A549 (cell line): ENCODE results near the gene SATB2. TPM values are rescaled to one million over a fixed set of nuclear protein-coding genes. Genes with fewer than 3 reads are reported as not detected.

ENCODE experiments used
- ATAC-seq, 2 experiments: fragments of 200-7000 bp in 1 of 2; fragments of >200 bp in 1 of 2; cut with Nextera tagmentation in 1 of 2; cut with Tn5 transposase in 1 of 2; 3 replicates each; pipeline versions ENCODE4 v1.8.0 to v1.9.1; 2018 to 2020; ENCODE audit warnings: mild to moderate bottlenecking in 1 of 2, moderate library complexity in 1 of 2
- CTCF ChIA-PET: fragments of 300-600 bp; sonication (Branson Sonifier 250); formaldehyde crosslinking; extraction: SDS; loops from one replicate; lab custom pipeline; 2021; ENCODE audit warnings: antibody characterized with exemption, inconsistent platforms; lab: Yijun Ruan, JAX
- POLR2A ChIA-PET: fragments of 350-600 bp; formaldehyde crosslinking; extraction: SDS; loops from one replicate; lab custom pipeline; 2021; ENCODE audit warnings: antibody characterized with exemption, inconsistent platforms; lab: Yijun Ruan, JAX
- DNase-seq, 2 experiments: peaks; one replicate each; pipeline versions ENCODE4 v3.0.0 to v3.0.0-alpha.2; 2011 to 2016; ENCODE audit warnings: low read depth in 1 of 2, low spot score in 1 of 2
- FAIRE-seq: peaks from 2 replicates; lab custom pipeline; 2011; peaks lifted over from hg19 to GRCh38; lab: Jason Lieb, UNC
- H3K27ac ChIP-seq, 2 experiments: fragments of >200 bp; sonication (Bioruptor Twin); formaldehyde crosslinking; 3 replicates each; pipeline ENCODE4 v1.5.1; 2016 to 2017
- H3K4me1 ChIP-seq: fragments of >200 bp; sonication (Bioruptor Twin); formaldehyde crosslinking; 3 replicates; pipeline ENCODE4 v1.6.1; 2016
- H3K4me2 ChIP-seq: fragments of >200 bp; sonication (Bioruptor Twin); formaldehyde crosslinking; 3 replicates; pipeline ENCODE4 v1.6.1; 2016
- H3K4me3 ChIP-seq: fragments of >200 bp; sonication (Bioruptor Twin); formaldehyde crosslinking; 3 replicates; pipeline ENCODE4 v1.5.1; 2016
- H3K9me3 ChIP-seq: fragments of >200 bp; sonication (Bioruptor Twin); formaldehyde crosslinking; 3 replicates; pipeline ENCODE4 v1.6.1; 2016
- BHLHE40 ChIP-seq: IDR thresholded peaks from 2 replicates; pipeline ENCODE4 v1.6.1; 2012; ENCODE audit warnings: low read depth, low read length, inconsistent platforms
- CBX2 ChIP-seq: fragments of 200-600 bp; sonication (generic); IDR thresholded peaks from 2 replicates; pipeline ENCODE4 v1.6.1; 2016; ENCODE audit warnings: low read depth, mild to moderate bottlenecking, borderline replicate concordance
- CBX8 ChIP-seq: fragments of 200-600 bp; sonication (generic); IDR thresholded peaks from 2 replicates; pipeline ENCODE4 v1.6.1; 2016
- CHD4 ChIP-seq: fragments of 200-600 bp; sonication (generic); IDR thresholded peaks from 2 replicates; pipeline ENCODE4 v1.6.1; 2016; ENCODE audit warnings: antibody characterized with exemption, mild to moderate bottlenecking, borderline replicate concordance
- EP300 ChIP-seq, 2 experiments: fragments of >200 bp; sonication (Bioruptor Twin); formaldehyde crosslinking; IDR thresholded peaks; 2 replicates in 1 of 2; 3 replicates in 1 of 2; pipeline ENCODE4 v1.6.1; 2016 to 2017
- ESRRA ChIP-seq: fragments of 150-350 bp; IDR thresholded peaks from 2 replicates; pipeline ENCODE4 v1.6.1; 2014; ENCODE audit warnings: mild to moderate bottlenecking, low read length, borderline replicate concordance
- FOSL2 ChIP-seq, 2 experiments: fragments of 450-650 bp in 1 of 2; fragments of >200 bp in 1 of 2; sonication (Bioruptor Twin) in 1 of 2; formaldehyde crosslinking; IDR thresholded peaks; 2 replicates each; pipeline versions ENCODE4 v1.5.0 to v1.6.1; 2016 to 2020; ENCODE audit warnings: mild to moderate bottlenecking in 1 of 2, moderate library complexity in 1 of 2
- HOXB13 ChIP-seq: fragments of 250-450 bp; sonication (Bioruptor Pico); IDR thresholded peaks from 2 replicates; pipeline ENCODE4 v1.5.0; 2020; ENCODE audit warnings: low read depth, mild to moderate bottlenecking, moderate library complexity
- RAD21 ChIP-seq, 2 experiments: fragments of >200 bp in 1 of 2; sonication (Bioruptor Twin) in 1 of 2; formaldehyde crosslinking in 1 of 2; IDR thresholded peaks in 1 of 2; conservative IDR thresholded peaks in 1 of 2; 2 replicates in 1 of 2; 3 replicates in 1 of 2; pipeline ENCODE4 v1.6.1; 2012 to 2018; ENCODE audit warnings: inconsistent platforms in 1 of 2
- RCOR1 ChIP-seq: fragments of 150-350 bp; IDR thresholded peaks from 2 replicates; pipeline ENCODE4 v1.6.1; 2014; ENCODE audit warnings: antibody characterized with exemption, low read length, low read depth
- TP53 ChIP-seq: fragments of 250-450 bp; sonication (Bioruptor Pico); IDR thresholded peaks from 2 replicates; pipeline ENCODE4 v1.5.0; 2021; ENCODE audit warnings: mild to moderate bottlenecking, moderate library complexity
- ZFP36 ChIP-seq: fragments of 450-650 bp; IDR thresholded peaks from 2 replicates; pipeline ENCODE4 v1.6.1; 2014; ENCODE audit warnings: borderline replicate concordance; ENCODE audit not compliant: partially characterized antibody
- WGBS: methylation state at CpG from one replicate; pipeline ENCODE4 v1.1.6; 2017; ENCODE audit errors: missing lambda C conversion rate; 5-methylcytosine and 5-hydroxymethylcytosine counted together
- polyA plus RNA-seq, 4 experiments: library from polyadenylated mRNA; depleted of rRNA in 3 of 4; stranded (reverse); fragments of >200 nt; fragmentation: RNase III in 1 of 4; extraction: RNeasy Plus Mini Kit Qiagen cat#74134 plus additional on column Dnase treatment in 1 of 4; gene quantifications; 2 replicates in 3 of 4; 3 replicates in 1 of 4; pipeline ENCODE4 v1.2.3, GENCODE V29; 2011 to 2017
- TF ChIP-seq, protein P1 (sequence below): fragments of >200 bp; sonication (Bioruptor Twin); formaldehyde crosslinking; IDR thresholded peaks from 3 replicates; pipeline ENCODE4 v1.5.1; 2016
- TF ChIP-seq, protein P2 (sequence below): fragments of 200-600 bp; sonication (generic); IDR thresholded peaks from 2 replicates; pipeline ENCODE4 v1.6.1; 2016; ENCODE audit warnings: antibody characterized with exemption, mild to moderate bottlenecking, moderate library complexity

Gene SATB2
- polyA plus RNA-seq, 2 of the 4 experiments (the other 2 are of a cell fraction) = 1.9 to 3.4 TPM

DNA sequence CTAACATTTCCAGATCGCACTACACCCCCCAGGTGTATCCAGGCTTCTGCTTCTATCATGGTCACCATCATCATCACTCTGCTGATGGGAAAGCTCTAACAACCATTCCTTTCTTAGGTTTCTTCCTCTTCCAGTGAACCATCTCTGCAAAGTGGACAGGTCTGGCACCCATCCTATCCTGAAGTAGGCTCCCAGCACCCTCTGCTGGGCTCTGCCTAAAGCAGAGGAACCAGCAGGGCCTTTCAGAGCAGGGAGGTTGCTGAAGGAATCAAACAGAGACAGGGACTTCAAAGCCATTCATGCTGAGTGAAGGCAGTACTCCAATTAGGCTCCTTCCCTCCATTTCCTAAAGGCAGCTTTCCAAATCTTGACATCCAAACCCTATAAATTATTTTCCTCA is 27.2 kb upstream of the SATB2 start:
- DNase-seq = peak in 1 of 2 experiments; percentile 31

DNA sequence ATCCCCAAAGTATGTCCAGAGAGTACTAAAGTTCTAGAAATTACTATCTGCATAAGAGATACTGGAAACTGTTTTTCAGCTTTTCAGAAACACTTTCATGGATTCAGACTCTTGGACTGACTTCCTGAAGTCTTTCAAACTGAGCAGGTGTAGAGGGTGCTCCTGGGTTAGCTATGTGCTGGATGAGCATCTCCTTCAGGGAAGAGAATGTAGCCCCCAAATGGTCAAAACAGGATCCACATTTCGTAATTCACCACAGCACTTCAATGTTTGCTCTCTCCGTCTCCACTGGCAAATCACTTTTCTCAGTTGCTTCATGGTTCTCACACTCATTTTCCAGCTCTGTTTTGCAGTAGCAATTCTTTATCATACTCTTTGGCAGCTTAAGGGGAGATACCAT is 23.2 kb upstream of the SATB2 start:
- Histone ChIP-seq H3K27ac (no peak overlapping the region), H3K4me3 (no peak overlapping the region)
- DNase-seq (no peak), ATAC-seq (no peak)
- CTCF ChIA-PET = interaction anchor here (5.4 to 6.6 kb wide), 2 partner anchors 8 to 10 kb away, joined by 27 to 31 read pairs; no protein-coding TSS in a partner anchor
- 54% methylated on average over 2 of the region's 2 CpGs for WGBS
- TF ChIP-seq HOXB13 (CRISPR knock-in tag) (no peak), EP300 (IDR thresholded peaks at IDR 0.05) (no peak), CBX8 (no peak), ESRRA (no peak)
- TF ChIP-seq, all 56 proteins: peak for 0
- Histone ChIP-seq H3K4me1 (no peaks in the 10 kb centered on the region), H3K4me2 (no peak overlapping the region), H3K9me3 (no peaks in the 10 kb centered on the region)
- FAIRE-seq = no peak
- POLR2A ChIA-PET = no interaction called here

More for the DNA sequence above, 27.2 kb upstream of the SATB2 start:
- no peak overlapping the region for H3K27ac ChIP-seq
- no peaks in the 10 kb centered on the region for H3K4me1 ChIP-seq
- ChIA-PET CTCF (interaction anchor here (0.6 to 5.6 kb wide), 16 partner anchors 8 to 1918 kb away, joined by 3 to 45 read pairs (median 4); no protein-coding TSS in a partner anchor), POLR2A (no interaction called here)
- H3K4me2 ChIP-seq = no peak overlapping the region
- FAIRE-seq (no peak), ATAC-seq (peak; percentile 65 to 80; a peak in 5 of 6 replicates)
- no peak overlapping the region for H3K4me3 ChIP-seq
- no peaks in the 10 kb centered on the region for H3K9me3 ChIP-seq
- TF ChIP-seq RAD21 (conservative IDR thresholded peaks at IDR 0.05 in 1 of 2, IDR thresholded peaks at IDR 0.05 in 1 of 2) = peak; percentile 24 to 48; a peak in 2 of 5 replicates
- no peak for TF ChIP-seq ESRRA
- no peak for TF ChIP-seq EP300 (IDR thresholded peaks at IDR 0.05)
- 33% methylated on average over 1 of the region's 1 CpG for WGBS

DNA sequence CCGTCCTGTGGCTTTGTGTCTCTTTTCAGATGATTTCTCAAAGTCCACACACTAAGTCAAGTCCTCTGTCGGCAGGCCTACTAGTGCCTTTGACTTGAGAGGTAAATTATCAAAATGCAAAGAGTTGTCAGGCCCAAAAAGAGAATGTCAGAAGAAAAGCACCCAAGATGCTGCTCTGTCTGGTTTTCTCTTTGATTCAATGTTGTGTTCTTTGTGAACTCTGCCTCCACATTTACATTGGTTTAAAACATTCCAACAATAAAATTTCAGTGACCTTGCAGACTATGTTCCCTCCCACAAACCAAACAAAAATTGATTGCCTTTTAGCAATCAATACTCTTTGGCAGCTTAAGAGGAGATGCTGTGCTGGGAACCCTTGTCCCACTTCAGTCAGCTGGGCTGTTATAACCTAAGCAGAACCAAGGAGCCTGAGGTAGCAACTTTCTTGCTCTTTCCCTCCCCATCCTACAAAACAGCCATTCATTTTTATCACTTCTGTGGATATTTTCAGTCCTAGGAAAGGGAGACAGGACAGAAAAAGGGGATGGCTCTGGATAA is 19.6 kb upstream of the SATB2 start:
- H3K27ac ChIP-seq = no peak overlapping the region
- no peak for ATAC-seq
- TF ChIP-seq BHLHE40 (no peak), CHD4 (no peak), RCOR1 (no peak), ZFP36 (no peak), FOSL2 (IDR thresholded peaks at IDR 0.05) (no peak), FOSL2 (CRISPR knock-in tag; IDR thresholded peaks at IDR 0.05) (no peak), CBX2 (no peak), EP300 (IDR thresholded peaks at IDR 0.05) (no peak), TP53 (CRISPR knock-in tag) (no peak)
- TF ChIP-seq, protein P1, sequence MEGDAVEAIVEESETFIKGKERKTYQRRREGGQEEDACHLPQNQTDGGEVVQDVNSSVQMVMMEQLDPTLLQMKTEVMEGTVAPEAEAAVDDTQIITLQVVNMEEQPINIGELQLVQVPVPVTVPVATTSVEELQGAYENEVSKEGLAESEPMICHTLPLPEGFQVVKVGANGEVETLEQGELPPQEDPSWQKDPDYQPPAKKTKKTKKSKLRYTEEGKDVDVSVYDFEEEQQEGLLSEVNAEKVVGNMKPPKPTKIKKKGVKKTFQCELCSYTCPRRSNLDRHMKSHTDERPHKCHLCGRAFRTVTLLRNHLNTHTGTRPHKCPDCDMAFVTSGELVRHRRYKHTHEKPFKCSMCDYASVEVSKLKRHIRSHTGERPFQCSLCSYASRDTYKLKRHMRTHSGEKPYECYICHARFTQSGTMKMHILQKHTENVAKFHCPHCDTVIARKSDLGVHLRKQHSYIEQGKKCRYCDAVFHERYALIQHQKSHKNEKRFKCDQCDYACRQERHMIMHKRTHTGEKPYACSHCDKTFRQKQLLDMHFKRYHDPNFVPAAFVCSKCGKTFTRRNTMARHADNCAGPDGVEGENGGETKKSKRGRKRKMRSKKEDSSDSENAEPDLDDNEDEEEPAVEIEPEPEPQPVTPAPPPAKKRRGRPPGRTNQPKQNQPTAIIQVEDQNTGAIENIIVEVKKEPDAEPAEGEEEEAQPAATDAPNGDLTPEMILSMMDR = no peak
- TF ChIP-seq, protein P2, sequence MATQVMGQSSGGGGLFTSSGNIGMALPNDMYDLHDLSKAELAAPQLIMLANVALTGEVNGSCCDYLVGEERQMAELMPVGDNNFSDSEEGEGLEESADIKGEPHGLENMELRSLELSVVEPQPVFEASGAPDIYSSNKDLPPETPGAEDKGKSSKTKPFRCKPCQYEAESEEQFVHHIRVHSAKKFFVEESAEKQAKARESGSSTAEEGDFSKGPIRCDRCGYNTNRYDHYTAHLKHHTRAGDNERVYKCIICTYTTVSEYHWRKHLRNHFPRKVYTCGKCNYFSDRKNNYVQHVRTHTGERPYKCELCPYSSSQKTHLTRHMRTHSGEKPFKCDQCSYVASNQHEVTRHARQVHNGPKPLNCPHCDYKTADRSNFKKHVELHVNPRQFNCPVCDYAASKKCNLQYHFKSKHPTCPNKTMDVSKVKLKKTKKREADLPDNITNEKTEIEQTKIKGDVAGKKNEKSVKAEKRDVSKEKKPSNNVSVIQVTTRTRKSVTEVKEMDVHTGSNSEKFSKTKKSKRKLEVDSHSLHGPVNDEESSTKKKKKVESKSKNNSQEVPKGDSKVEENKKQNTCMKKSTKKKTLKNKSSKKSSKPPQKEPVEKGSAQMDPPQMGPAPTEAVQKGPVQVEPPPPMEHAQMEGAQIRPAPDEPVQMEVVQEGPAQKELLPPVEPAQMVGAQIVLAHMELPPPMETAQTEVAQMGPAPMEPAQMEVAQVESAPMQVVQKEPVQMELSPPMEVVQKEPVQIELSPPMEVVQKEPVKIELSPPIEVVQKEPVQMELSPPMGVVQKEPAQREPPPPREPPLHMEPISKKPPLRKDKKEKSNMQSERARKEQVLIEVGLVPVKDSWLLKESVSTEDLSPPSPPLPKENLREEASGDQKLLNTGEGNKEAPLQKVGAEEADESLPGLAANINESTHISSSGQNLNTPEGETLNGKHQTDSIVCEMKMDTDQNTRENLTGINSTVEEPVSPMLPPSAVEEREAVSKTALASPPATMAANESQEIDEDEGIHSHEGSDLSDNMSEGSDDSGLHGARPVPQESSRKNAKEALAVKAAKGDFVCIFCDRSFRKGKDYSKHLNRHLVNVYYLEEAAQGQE = no peak
- TF ChIP-seq, all 56 proteins: peak for 0
- ChIA-PET POLR2A (no interaction called here), CTCF (interaction anchor here (0.6 to 6.6 kb wide), 7 partner anchors 6 to 1162 kb away, joined by 3 to 31 read pairs (median 5); no protein-coding TSS in a partner anchor)
- DNase-seq = no peak
- FAIRE-seq = no peak
- Histone ChIP-seq H3K4me2 (no peak overlapping the region), H3K4me3 (no peak overlapping the region), H3K4me1 (no peaks in the 10 kb centered on the region), H3K9me3 (no peaks in the 10 kb centered on the region)
- WGBS = 46% methylated on average over 2 of the region's 2 CpGs
